Islet precursor cell (in vitro differentiated cells): ENCODE data around the gene GP1BB.
A peak's percentile ranks its signal among the peaks of the same experiment; 100 is the strongest.
"Not testable (repeated sequence)": the region's sequence is repeated elsewhere in the genome, so short reads cannot be mapped to it uniquely, and the experiment has no call there.

Experiments used
- DNase-seq: peaks from one replicate; pipeline ENCODE4 v3.0.0-alpha.2; 2018

The GP1BB gene

DNA sequence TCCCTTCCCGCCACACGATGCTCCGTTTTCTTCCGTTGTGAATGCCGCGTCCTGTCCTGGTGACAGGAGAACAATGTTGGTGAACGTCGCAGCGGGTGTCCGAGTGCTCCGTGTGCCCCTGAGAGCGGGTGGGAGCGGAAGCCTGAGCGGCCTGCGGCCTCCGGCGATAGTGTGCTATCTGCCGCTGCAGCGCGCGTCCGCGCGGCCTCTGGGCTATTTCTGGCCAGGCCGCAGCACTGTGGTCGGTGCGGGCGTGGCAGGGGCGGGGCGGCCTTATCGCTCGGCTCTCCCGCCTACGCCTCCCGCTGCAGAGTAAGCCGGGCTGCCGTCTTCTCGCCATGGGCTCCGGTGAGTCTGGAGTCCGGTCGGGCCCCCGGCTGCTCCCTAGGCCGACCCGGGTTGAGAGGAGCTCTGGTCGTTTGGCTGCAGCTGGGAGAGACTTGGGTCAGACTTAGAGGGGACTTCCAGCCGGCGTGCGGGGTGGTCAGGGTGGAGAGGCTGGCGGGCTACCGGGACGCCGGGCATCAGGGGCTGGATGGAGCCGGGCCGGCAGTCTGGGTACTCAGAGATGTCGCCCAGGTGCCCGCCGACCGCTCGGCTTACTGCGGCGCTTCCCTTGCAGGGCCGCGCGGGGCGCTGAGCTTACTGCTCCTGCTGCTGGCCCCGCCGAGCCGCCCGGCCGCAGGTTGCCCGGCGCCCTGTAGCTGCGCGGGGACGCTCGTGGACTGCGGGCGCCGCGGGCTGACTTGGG is at the start of gene GP1BB:
Gene GP1BB (plus strand): TSS at position 308 of the 751 bp plus-strand sequence. CDS start 31 bp downstream, at position 339.
- DNase-seq, result peak; percentile 70

DNA sequence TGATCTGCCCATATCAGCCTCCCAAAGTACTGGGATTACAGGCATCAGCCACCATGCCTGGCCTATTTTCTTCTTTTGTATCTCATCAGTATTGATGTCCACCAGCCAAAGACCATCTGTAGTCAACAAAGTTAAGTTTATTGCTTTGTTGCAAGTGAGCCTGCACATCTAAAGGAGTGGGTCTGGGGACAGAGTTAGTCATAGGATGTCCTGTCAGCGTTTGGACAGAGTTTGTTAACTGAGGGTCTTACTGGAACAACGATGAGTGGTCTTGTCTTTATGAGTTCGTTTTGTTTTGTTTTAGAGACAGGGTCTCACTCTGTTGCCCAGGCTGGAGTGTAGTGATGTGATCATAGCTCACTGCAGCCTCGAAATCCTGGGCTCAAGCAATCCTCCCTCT is 49.7 kb upstream of the GP1BB start:
- DNase-seq, result no peak

DNA sequence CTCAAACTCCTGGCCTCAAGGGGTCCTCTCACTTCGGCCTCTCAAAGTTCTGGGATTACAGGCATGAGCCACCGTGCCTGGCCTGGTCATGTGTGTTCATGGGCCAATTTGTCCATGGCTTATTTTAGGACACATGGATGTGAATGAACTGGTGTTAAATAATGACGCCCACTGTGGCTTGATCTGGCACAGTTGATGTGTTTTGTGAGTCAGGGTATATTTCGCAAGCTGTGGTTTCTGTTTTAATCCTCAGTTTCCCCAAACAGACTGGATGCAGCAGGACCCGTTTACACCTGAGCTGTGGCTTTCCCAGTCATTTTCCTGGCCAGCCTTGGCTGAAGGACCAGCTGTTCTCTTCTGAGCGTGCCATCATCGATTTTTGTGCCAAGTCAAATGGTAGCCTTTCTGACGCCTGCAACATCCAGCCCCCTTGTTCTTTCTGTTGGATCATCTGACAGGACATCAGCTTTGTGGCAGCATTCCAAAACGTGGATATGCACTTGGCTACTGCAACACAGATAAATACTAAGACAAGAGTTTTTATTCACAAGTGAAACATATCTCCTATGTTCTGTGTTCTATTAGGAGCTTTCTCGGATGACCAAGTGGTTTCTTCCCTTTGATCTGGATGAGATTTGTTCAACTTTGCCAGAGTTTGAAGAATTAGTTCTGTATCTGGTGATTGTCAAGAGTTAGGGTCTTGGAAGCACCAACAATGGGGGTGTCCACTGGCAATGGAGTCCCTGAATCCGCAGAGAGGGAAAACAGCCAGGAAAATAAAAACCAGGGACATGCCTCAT is 49.0 kb upstream of the GP1BB start:
- no peak for DNase-seq

DNA sequence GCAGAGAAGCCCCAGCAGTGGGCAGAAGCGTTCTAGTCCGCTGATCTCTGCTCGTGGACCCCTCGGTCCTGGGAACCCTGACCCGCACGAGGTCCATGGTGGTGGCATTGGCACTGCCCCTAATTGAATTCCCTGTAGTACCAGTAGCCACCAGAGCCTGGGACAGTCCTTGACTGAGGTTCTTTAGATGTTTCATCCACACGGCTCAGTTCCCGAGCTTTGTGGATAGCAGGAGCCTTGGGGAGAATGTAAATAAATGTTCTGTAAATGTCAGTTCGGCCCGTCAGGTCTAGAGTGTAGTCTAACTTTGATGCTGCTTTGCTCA is 48.4 kb upstream of the GP1BB start:
- DNase-seq, result no peak

DNA sequence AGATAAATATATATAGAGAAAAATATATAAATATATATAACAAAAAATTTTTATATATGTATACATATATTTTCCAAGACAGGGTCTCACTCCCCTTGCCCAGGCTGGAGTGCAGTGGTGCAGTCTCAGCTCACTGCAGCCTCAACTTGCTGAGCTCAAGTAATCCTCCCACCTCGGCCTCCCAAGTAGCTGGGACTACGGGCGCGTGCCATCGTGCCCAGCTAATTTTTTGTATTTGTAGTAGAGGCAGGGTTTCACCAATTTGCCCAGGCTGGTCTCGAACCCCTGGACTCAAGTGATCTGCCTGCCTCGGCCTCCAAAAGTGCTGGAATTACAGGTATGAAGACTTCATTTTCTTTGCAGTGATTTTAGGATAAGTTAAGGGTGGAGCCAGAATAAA is 47.9 kb upstream of the GP1BB start:
- DNase-seq, result no peak

DNA sequence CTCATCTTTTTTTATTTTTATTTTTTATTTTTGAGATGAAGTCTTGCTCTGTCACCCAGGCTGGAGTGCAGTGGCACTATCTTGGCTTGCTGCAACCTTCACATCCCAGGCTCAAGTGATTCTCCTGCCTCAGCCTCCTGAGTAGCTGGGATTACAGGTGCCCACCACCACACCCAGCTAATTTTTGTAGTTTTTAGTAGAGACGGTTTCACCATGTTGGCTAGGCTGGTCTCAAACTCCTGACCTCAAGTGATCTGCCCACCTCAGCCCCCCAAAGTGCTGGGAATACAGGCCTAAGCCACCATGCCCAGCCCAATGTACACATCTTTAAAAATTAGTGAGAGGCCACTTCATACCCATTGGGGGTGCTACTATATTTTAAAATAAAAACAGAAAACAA is 46.9 kb upstream of the GP1BB start:
- DNase-seq, result not testable (repeated sequence)

DNA sequence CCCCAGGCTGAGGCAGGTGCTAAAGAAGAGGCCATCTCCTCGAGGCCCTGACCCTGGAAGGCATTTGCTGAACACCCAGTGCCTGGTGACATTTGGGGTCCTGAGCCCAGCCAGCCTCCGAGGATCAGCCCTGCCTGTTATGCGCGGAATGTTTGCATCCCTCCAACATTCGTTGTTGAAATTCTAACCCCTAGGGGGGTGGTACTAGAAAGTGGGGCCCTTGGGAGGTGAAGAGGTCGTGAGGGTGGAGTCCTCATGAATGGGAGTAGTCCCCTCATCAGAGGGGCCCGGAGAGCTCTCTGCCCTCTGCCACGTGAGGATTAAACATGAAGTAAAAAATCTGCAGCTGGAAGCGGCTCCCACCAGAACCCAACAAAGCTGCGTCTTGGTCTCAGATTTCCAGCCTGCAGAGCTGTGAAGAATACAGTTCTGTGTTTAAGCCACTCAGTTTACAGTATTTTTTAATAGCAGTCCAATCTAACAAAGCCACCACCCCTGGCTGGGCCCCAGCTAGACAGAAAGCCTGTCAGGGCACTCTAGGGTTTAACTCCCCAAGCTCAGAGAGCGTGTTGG is 44.3 kb upstream of the GP1BB start:
- no peak for DNase-seq

DNA sequence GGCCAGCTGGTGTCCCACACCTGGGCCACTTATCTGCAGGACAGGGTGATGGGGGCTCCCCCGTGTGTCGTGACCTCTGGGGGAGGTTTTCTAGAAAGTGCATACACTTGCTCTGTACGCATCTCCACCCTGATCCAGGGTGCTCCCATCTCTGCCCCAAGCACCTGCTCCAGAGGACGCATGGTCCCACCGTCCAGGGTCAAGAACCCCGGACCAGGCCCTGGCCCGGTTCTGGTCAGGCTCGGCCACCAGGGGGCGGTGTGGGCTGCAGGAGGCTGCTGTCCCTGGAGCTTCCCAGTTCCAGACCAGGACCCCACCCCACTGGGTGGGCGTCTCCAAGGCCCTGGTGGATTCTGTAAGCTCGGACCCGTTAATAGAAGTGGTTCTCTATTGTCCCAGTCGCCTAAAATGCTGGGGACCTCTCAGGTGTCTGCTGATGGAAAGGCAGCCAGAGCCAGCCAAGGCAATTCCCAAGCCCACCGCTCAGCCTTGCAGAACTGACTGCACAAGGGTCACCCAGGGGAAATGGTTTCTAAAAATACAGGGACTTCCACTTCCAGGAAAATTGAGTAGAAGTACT is 43.7 kb upstream of the GP1BB start:
- DNase-seq, result no peak

DNA sequence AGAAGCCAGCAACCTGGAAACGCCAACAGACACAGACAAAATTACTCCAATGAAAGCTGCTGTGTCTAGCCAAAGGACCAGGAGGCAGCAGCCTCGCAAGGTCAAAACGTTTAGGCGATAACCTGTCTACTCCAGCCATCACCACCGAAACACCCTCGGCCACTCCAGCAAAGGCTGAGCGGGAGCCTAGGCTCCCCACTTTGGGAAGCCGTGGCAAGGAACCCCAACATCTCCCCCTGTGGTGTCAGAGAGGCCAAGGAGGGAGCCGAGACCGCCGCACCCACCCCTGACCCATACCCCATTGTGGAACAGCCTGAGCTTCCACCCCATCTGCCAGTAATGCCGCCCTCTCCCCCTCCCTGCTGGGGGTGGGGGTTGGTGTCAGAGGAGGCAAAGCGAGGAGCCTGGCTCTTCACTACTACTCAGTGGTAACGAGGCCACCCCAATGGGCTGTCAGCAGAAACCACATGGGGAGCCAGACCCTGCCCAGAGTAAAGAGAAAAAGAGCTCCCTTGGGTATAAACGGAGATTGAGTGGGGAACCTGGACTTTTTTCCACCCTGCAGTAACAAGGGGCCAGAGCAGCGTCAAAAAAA is 43.0 kb upstream of the GP1BB start:
- DNase-seq, result no peak

DNA sequence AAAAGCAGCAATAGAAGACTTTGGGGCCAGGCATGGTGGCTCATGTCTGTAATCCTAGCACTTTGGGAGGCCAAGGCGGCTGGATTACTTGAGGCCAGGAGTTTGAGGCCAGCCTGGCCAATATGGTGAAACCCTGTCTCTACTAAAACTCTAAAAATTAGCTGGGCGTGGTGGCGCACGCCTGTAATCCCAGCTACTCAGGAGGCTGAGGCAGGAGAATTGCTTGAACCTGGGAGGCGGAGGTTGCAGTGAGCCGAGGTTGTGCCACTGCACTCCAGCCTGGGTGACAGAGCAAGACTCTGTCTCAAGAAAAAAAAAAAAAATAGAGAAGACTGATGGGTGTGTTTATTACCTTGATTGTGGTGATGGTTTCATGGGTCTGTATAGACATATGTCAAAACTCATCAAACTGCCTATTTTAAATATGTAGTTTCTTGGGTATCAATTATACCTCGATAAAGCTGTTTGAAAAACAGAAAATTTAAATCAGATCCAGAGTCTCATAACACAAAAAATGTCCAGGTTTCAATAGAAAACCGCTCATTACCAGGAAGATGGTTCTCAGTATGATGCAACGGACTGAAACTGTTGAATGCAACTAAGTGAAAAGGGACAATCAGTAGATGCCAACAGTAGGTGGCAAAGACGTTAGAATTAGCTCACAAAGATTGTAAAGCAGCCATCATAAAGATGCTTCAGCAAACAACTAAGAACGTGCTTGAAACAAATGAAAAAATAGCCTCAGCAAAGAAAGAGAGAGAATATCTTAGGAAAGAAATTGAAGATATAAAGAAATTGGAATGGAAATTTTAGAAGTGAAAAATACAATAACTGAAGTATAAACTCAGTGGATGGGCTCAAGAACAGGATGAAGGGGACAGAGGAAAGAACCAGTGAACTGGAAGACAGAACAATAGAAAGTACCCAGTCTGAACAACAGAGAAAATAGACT is 42.2 kb upstream of the GP1BB start:
- DNase-seq, result no peak

DNA sequence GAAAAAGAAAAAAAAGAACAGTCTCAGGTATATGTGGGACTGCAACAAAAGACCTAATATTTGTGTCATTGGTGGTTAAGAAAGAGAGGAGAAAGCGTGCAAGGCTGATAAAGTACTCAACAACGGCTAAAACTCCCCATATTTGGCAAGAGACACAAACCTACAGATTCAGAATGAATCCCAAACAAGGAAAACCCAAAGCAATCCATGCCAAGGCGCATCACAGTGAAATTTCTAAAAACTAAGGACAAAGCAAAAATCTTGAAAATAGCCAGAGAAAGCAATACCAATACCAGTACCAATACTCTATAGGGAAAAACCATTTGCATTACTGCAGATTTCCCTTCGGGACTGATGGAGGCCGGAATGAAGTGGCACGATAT is 41.5 kb upstream of the GP1BB start:
- no peak for DNase-seq

DNA sequence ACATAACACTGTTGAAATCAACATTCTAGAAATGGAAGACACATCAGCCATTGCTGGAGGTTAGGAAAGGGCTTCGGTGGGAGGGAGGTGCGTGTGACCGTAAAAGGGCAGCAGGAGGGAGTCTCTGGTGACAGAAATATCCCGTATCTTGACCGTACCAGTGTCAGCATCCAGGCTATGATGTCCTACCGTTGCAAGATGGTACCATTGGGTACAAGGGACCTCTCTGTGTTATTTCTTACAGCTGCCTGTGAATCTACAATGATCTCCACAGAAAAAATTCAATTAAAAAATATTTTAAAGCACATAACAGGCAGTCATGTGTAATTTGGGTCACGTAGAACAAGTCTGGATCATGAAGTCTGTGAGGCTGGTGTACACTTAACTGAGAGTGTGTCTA is 36.4 kb upstream of the GP1BB start:
- no peak for DNase-seq

DNA sequence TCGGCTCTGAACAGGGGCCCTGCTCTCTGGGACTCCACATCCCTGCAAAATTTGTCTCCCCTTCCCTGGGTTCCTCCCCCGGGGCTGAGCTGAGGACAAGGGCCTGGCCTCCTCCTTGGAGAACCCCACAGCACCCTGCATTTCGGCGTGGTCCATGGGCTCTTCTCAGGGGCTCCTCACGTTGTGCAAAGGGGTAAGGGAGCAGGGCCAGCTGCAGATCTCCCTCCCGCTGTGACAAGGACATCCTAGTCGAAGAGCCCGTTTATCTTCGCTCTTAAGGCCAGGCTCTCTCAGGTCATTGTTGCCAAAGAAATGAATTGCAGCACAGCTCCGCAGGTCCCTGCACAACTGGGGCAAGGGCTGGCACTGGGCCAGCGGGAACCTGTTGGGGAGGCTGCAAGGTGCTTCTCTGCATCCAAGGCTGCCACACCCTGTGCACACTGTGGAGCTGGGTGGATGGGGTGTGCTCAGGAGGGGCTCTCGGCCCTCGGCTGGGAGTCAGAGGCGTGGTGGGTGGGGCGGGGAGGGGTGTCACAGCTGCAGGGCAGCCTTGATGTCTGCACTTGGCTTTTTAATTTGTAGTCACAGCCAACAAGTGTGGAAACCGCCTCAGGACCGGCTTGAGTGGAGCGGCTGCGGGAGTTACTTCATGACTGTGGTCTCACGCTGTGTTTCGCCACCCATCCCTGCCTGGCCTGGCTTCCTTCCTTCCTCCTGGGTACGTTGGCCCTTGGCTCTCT is 35.6 kb upstream of the GP1BB start:
- DNase-seq, result no peak

DNA sequence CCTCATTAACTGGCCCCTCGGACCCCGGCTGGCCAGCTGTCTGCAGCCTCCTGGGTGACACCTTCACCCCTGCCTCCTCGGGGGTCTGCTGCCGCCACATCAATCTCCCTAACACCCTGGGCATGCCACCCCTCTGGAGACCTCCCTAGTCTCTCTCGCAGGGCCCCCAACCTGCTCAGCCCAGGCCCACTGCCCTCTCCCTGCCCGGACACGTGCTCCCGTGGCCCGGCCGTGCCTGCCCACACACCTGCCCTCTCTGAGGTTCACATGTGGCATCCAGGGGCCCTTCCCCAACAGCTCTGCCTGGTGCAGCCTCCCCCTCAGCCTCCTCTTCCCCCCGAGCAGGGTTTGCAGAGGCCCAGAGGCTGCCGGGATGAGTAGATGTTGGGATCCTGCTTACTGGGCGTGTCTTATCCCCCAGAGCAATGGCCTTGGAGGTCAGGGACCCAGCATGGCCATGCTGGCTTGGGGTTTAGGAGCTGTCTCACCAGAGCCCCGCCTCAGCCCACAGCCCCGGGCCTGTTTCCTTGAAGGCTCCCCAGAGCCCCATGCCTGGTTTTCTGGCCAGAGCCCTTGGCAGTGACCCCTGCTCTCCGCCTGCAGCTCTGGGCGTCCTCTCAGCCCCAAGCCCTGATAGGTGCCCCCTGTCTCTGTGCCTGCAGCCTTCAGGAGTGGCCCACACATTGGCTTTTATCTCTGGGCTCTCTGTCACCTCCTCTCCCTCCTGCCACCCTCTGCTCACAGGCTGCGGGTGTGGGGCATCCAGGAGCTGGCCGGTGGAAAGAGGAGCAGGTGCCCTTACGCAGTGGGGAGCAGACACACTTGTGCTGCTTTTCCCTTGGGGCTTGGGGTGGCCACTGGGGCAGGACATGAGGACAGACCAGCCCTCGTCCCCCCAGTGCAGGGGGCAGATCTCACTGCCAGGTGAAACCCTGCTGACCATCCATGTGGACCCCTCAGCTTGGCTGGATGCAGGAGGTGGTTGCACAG is 34.7 kb upstream of the GP1BB start:
- no peak for DNase-seq

DNA sequence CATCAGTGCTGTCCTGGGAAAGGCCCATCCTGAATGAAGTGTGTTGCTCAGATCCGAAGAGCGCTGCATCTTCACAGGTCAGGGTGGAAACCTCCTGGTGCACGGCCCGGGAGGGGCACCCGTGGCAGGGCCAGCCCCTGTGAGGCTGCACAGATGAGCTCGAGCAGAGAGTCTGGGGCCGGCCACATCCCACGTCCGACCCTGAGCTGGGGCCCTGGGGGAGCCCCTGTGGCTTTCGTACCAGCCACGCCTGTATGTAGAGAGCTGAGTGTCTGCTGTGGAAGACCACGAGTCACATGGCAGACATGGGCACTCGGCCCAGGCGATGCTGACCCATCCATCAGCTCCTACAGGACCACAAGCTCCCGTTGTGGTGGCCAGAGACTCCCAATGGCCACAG is 33.9 kb upstream of the GP1BB start:
- DNase-seq, result no peak

DNA sequence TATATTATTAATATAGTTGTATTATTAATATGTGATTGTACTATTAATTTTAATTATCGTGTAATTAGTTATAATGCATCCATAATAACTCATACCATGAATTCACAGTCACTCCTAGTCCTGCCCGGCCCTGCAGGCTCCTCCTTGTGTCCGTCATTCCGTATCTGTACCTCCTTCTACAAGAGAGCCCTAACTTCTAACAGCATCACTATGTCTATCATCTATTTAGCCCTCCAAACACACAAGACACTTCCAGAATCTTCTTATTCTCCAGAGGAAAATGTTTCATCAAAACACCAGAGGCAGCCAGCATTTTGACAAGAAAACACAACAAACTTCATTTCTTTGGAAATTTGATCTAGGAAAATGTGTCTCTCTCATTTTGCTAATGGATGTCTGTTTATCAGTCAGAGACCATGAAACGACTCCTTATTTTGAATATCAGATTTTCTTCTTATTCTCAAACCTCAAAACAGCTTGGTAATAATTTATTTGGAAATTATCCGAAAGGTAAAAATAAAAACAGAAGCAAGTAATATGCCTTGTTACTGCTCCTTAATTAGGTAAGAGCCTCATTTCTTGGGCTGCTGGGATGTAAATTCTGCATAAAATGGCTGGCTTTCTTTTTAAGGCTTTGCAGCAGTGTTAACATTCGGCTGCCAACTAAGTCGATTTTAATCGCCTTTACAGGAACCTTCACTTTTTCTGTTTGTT is 32.2 kb upstream of the GP1BB start:
- DNase-seq, result no peak

DNA sequence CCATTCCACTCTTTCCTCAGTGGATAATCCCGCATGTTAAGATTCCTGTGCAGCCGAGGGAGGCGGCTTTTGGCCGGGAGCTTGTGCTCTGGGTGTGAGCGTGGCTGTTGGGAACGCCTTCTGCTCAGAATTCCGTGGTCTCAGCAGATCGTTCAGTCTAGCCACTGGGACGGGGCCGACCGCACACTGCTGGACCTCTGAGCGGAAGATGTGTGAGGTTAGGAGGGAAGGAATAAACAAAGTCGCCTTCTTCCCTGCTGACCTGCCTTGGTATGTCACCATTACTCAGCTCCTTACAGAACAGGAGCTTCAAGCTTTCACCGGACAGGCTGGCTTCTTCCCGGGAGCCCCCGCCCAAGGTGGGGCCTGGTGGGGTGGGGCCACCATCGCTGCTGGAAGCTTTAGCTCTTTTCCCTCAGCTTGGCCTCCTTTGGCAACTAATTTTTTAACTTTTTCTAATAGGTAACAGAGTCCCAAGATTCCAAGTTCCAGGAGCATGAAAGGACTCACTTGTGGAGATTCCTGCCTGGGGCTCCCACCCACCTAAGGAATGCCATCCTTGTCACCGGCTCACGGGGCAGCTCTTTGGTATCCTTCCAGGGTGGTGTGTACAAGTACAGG is 31.5 kb upstream of the GP1BB start:
- peak; percentile 93 for DNase-seq

DNA sequence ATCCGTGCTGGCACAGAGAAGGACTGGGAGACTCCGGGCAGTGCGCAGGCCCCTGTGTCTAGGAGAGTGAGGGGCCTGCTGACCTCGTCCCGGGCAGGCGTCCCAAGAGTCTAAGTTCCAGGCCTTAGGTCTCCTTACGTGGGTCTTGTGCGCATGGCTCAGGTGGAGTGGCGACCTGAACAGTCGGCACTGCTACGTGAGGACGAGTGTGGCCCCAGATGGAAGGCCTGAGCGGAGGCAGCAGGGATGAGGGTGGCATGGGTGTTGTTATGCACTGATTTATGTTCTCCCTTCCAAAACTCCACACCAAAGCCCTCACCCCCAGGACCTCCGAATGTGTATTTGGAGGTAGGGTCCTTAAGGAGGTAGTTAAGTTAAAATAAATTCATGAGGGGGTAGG is 29.8 kb upstream of the GP1BB start:
- DNase-seq, result no peak
